Measurements from ENCODE around the gene CBLN3. TPM values are rescaled to one million over a fixed set of nuclear protein-coding genes. Genes with fewer than 3 reads are reported as not detected.

The CBLN3 gene
- total and polyA plus RNA-seq, 9 of the 15 experiments (the other 6 are each of a cell fraction or from before 2014, with no cell fraction given), result 0.05 to 0.59 (median 0.26) TPM; not detected in 1

DNA sequence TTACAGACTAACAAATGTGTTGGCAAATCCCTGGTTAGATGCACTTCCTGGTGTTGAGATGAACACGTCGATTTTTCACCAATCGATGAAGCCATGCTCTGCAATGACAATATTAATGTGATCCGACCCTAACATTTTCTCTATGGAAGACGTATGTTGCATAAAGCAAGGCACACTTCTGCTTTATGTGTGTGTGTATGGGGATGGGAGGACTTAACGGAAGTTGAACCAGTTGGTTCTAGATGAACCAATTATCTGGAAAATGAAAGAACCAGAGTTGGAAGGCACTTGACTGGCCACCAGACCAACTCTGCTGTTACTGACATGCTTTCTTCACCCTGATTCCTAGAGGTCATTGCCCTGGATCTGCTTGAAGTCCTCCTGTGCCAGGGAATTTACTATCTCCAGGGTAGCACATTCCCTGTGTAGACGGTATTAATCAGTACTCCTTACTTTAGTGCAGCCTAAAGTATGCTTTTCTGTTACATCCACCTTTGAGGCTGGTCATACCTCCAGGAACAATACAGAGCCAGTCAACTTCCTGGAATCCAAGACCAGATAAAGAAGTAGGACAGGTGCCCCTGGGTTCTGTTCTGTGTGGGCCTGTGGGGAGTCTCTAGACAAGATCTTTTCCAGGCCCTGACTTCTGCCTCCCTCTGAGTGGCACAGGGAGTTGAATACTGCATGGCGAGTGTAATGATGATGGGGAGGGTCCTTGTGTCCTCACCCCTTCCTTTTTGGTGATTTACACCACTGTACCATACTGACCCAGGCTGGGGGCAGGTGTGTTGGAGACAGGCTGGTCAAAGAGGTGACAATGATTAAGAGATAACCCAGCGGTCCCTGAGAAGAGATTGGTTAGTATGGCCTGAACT is 9.0 kb upstream of the CBLN3 start:
- CTCF ChIA-PET (ENCODE audit: low intra/inter-chr PET ratio), result interaction anchor here (4.6 kb wide), 1 partner anchor 105 kb away, joined by 35 read pairs; the partner anchor contains the start of gene ADCY4
- Histone ChIP-seq H3K9me1 (ENCODE audit: control insufficient read depth, insufficient read depth, low read length) (no peaks in the 10 kb centered on the region), H3K4me3 (no peak overlapping the region), H3K27me3 (ENCODE audit: control insufficient read depth in 2 of 2, insufficient read depth in 2 of 2, low read length in 2 of 2) (no peaks in the 10 kb centered on the region), H3K36me3 (ENCODE audit: control insufficient read depth, insufficient read depth, low read length) (peaks cover 59% of the 10 kb centered on the region), H3K9me3 (replicated peaks; ENCODE audit: control insufficient read depth, insufficient read depth, low read depth, low read length) (no peaks in the 10 kb centered on the region), H3K9ac (ENCODE audit: insufficient read depth in 1 of 2, low read depth in 2 of 2, low read length in 2 of 2) (no peak overlapping the region), H3K27ac (ENCODE audit: extremely low read depth, low read depth, low read length) (no peak overlapping the region), H3K79me2 (ENCODE audit: control insufficient read depth, insufficient read depth, low read length) (peaks cover 22% of the 10 kb centered on the region), H2AFZ (ENCODE audit: low read depth, low read length) (no peak overlapping the region), H3K4me2 (ENCODE audit: insufficient read depth, low read length) (no peak overlapping the region), H3K4me1 (replicated peaks in 1 of 2; ENCODE audit: control insufficient read depth in 2 of 2, insufficient read depth in 2 of 2, low read length in 2 of 2) (peaks cover 0 to 10% of the 10 kb centered on the region in 2 experiments; a peak in 2 of 5 replicates), H4K20me1 (replicated peaks; ENCODE audit: control insufficient read depth, insufficient read depth, low read length) (no peaks in the 10 kb centered on the region)
- POLR2A ChIA-PET, result no interaction called here
- WGBS (ENCODE audit: insufficient coverage, low coverage, missing lambda C conversion rate), result 75% methylated on average over 9 of the region's 9 CpGs
- ATAC-seq (no peak), FAIRE-seq (no peak), DNase-seq (ENCODE audit: extremely low read depth in 1 of 4, low spot score in 3 of 4) (no peak)
- peak; percentile 9; the same call in 1 of the 2 replicates for TF ChIP-seq POLR2AphosphoS5 (IDR thresholded peaks at IDR 0.05; ENCODE audit: control insufficient read depth, insufficient read depth, low read depth, low read length)
- TF ChIP-seq, protein P1, sequence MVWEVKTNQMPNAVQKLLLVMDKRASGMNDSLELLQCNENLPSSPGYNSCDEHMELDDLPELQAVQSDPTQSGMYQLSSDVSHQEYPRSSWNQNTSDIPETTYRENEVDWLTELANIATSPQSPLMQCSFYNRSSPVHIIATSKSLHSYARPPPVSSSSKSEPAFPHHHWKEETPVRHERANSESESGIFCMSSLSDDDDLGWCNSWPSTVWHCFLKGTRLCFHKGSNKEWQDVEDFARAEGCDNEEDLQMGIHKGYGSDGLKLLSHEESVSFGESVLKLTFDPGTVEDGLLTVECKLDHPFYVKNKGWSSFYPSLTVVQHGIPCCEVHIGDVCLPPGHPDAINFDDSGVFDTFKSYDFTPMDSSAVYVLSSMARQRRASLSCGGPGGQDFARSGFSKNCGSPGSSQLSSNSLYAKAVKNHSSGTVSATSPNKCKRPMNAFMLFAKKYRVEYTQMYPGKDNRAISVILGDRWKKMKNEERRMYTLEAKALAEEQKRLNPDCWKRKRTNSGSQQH (CRISPR knock-in tag; IDR thresholded peaks at IDR 0.05), result no peak
- in situ Hi-C loops (cut with MboI), result loop anchor here (10.0 kb wide), 2 partner anchors 194 to 384 kb away; partner anchors contain the start of genes CARMIL3 and TINF2
- BruUV-seq (replicated peaks), result no TSS peak
- intact Hi-C loops (cut with micrococcal nuclease), result no loop called here
